22Rv1 (cell line): Measurements from ENCODE around the gene CRTC2.

Experiments
- CTCF ChIP-seq: fragments of 450-650 bp; IDR thresholded peaks from 2 replicates; pipeline ENCODE4 v1.5.1; 2017; ENCODE audit warnings: mild to moderate bottlenecking
- ZFX ChIP-seq: fragments of 450-650 bp; IDR thresholded peaks from 2 replicates; pipeline ENCODE4 v1.6.1; 2017; ENCODE audit warnings: antibody characterized with exemption, borderline replicate concordance

- no peak for TF ChIP-seq CTCF
- TF ChIP-seq ZFX: no peak
These were observed 14.7 kb upstream of the CRTC2 start for GRCh38 chr1:153973071-153973470.
